Measurements from ENCODE around the gene SOX4.

Gene SOX4

DNA sequence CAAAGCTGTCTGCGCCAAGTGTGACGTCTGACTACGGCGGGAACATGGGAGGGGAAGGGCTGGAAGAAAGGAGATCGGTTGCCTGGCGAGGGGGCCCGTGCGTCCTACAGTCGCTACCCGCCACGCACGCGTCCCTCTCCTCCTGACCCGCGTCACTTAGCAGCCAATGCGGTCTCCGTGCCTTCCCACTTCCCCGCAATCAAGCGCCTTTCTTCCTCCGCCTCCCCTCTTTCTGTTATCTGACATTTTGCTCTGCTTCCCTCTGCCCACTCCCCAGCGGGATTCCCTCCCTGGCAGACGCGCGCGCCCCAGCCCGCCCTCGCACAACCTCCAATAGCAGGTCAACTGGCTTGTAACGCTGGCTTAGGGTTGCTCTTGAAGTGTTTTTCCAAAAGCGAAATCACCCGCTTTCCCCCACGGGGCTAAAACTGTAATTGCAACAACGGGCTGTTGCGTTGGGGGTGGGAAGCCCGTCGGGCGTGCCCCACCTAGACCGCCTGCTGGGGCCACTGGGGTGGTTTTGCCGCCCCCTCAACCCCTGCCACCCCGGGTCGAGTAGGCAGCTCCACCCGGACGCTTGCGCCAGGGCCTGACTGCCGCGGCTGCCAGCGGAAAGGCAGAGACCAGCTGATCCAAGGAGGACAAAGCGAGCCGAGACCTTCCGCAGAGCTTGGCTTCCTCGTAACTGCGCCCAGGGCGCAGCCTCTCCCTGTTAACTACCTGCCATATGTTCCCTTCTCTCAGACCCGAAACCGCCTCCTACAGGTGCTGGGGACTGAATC lies 6.2 kb upstream of the SOX4 start:
- TF ChIP-seq, protein P1, sequence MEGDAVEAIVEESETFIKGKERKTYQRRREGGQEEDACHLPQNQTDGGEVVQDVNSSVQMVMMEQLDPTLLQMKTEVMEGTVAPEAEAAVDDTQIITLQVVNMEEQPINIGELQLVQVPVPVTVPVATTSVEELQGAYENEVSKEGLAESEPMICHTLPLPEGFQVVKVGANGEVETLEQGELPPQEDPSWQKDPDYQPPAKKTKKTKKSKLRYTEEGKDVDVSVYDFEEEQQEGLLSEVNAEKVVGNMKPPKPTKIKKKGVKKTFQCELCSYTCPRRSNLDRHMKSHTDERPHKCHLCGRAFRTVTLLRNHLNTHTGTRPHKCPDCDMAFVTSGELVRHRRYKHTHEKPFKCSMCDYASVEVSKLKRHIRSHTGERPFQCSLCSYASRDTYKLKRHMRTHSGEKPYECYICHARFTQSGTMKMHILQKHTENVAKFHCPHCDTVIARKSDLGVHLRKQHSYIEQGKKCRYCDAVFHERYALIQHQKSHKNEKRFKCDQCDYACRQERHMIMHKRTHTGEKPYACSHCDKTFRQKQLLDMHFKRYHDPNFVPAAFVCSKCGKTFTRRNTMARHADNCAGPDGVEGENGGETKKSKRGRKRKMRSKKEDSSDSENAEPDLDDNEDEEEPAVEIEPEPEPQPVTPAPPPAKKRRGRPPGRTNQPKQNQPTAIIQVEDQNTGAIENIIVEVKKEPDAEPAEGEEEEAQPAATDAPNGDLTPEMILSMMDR (IDR thresholded peaks at IDR 0.05; ENCODE audit: low read depth, low read length, poor library complexity, severe bottlenecking): no peak
- no peak; the same call in 1 of the 2 replicates for TF ChIP-seq EZH2phosphoT487 (IDR thresholded peaks at IDR 0.05; ENCODE audit: borderline replicate concordance, low read length)
- H3K36me3 ChIP-seq (ENCODE audit: control insufficient read depth, low read length): no peaks in the 10 kb centered on the region
- H4K20me1 ChIP-seq (ENCODE audit: control insufficient read depth, insufficient read depth, low read depth, low read length): no peaks in the 10 kb centered on the region
- no peaks in the 10 kb centered on the region for H3K9me2 ChIP-seq (replicated peaks; ENCODE audit: control insufficient read depth, low read length)
- H3K27ac ChIP-seq (ENCODE audit: low read depth, low read length): no peak overlapping the region
- H3K4me1 ChIP-seq (ENCODE audit: control insufficient read depth, low read length): peaks cover 13% of the 10 kb centered on the region
- H3K79me2 ChIP-seq (ENCODE audit: control insufficient read depth, low read length): no peaks in the 10 kb centered on the region
- H3K9me3 ChIP-seq (ENCODE audit: control insufficient read depth, insufficient read depth, low read length): no peaks in the 10 kb centered on the region
- H3K4me3 ChIP-seq (ENCODE audit: low read length): peak overlapping the region; percentile 76
- H3K4me2 ChIP-seq (ENCODE audit: low read length): peak overlapping the region; percentile 97
- H3F3A ChIP-seq (ENCODE audit: control insufficient read depth, insufficient read depth): no peaks in the 10 kb centered on the region
- peaks cover 37% of the 10 kb centered on the region for H3K27me3 ChIP-seq (ENCODE audit: control insufficient read depth, low read length)

DNA sequence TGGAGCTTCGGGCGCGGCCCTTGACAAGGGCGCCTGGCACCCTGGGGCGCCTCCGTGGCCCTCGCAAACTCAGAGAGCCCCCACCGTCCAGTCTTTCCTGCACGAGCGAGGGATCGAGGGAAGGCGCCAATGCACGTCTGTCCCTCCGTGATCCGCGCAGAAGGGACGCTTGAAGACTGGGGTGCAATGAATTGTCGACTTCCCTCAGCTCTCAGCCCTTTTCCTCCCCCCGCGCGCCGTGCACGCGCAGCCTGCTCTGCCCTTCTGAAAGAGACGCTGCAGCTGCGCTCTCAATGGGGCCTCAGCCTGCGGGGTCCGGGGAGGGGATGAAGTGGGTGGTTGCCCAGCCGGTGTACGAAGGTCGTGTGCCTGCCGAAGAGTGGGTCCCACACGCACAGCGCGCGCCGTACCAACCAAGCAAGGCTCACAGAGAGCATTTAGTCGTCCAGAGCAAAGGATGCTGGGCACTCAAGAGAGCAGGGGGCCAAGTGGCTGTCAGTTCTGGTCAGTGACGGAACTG lies 5.5 kb upstream of the SOX4 start:
- H3K27me3 ChIP-seq (ENCODE audit: control insufficient read depth, low read length): peaks cover 42% of the 10 kb centered on the region
- no peaks in the 10 kb centered on the region for H4K20me1 ChIP-seq (ENCODE audit: control insufficient read depth, insufficient read depth, low read depth, low read length)
- H3K4me1 ChIP-seq (ENCODE audit: control insufficient read depth, low read length): peaks cover 17% of the 10 kb centered on the region
- H3F3A ChIP-seq (ENCODE audit: control insufficient read depth, insufficient read depth): peaks cover 2% of the 10 kb centered on the region; the same call in 1 of the 2 replicates
- no peaks in the 10 kb centered on the region for H3K9me3 ChIP-seq (ENCODE audit: control insufficient read depth, insufficient read depth, low read length)
- no peak overlapping the region for H3K27ac ChIP-seq (ENCODE audit: low read depth, low read length)
- H3K9me2 ChIP-seq (replicated peaks; ENCODE audit: control insufficient read depth, low read length): no peaks in the 10 kb centered on the region
- no peak for TF ChIP-seq EZH2phosphoT487 (IDR thresholded peaks at IDR 0.05; ENCODE audit: borderline replicate concordance, low read length)
- H3K79me2 ChIP-seq (ENCODE audit: control insufficient read depth, low read length): no peaks in the 10 kb centered on the region
- no peaks in the 10 kb centered on the region for H3K36me3 ChIP-seq (ENCODE audit: control insufficient read depth, low read length)
- peak overlapping the region; percentile 76 for H3K4me3 ChIP-seq (ENCODE audit: low read length)
- peak overlapping the region; percentile 97 for H3K4me2 ChIP-seq (ENCODE audit: low read length)

DNA sequence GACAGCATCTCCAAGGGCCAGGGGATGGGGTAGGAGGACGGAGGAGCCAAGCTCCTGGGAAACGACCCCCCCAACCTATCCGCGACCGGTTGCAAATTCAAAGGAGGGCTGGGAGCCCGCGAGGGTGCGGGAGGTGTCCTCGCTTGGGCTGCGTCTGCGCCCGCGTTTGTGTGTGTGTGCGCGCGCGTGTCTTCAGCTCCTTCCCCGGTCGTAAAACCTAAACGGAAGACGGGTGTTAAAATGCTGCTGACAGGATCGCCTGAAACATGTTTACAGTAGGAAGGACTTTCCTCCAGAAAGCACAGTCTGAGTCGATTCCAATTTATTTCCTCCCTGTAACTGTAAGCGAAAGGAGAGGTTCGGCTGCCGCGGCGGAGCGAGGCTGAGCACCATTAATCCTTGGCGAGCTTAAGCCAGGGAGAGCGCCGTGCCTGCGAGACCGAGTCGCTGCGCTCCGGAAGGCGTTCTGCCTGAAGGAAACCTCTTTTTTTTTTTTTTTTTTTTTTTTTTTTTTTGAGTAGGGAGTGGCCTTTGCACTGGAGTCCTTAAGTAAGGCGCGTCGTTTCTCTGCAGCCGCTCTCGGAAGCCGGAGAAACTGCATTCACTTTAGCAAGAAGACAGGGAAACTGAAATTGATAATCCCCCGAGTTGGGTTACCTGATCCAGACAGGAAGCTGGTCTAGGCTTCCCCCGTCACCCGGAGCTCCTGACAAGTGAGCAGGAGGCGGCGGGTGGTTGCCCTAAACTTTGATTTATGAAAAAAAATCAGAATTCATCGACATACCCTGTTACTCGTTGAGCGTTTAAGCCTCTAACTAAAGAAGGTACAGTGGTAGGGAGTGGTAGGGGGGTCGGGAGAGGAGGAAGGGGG lies 4.8 kb upstream of the SOX4 start:
- peaks cover 6% of the 10 kb centered on the region; the same call in 1 of the 2 replicates for H3F3A ChIP-seq (ENCODE audit: control insufficient read depth, insufficient read depth)
- H3K27me3 ChIP-seq (ENCODE audit: control insufficient read depth, low read length): peaks cover 42% of the 10 kb centered on the region
- TF ChIP-seq, protein P1 (IDR thresholded peaks at IDR 0.05; ENCODE audit: low read depth, low read length, poor library complexity, severe bottlenecking): no peak
- no peak for TF ChIP-seq EZH2phosphoT487 (IDR thresholded peaks at IDR 0.05; ENCODE audit: borderline replicate concordance, low read length)
- H3K27ac ChIP-seq (ENCODE audit: low read depth, low read length): no peak overlapping the region; the same call in 1 of the 2 replicates
- no peaks in the 10 kb centered on the region for H3K36me3 ChIP-seq (ENCODE audit: control insufficient read depth, low read length)
- no peaks in the 10 kb centered on the region for H4K20me1 ChIP-seq (ENCODE audit: control insufficient read depth, insufficient read depth, low read depth, low read length)
- peak overlapping the region; percentile 76 for H3K4me3 ChIP-seq (ENCODE audit: low read length)
- no peaks in the 10 kb centered on the region for H3K9me3 ChIP-seq (ENCODE audit: control insufficient read depth, insufficient read depth, low read length)
- H3K4me1 ChIP-seq (ENCODE audit: control insufficient read depth, low read length): peaks cover 20% of the 10 kb centered on the region
- H3K9me2 ChIP-seq (replicated peaks; ENCODE audit: control insufficient read depth, low read length): no peaks in the 10 kb centered on the region
- H3K79me2 ChIP-seq (ENCODE audit: control insufficient read depth, low read length): no peaks in the 10 kb centered on the region
- H3K4me2 ChIP-seq (ENCODE audit: low read length): peak overlapping the region; percentile 97

Measured in DOHH2 (cell line).